A673 (cell line): ENCODE data around the gene DUXA.
"Not testable (repeated sequence)": the region's sequence is repeated elsewhere in the genome, so short reads cannot be mapped to it uniquely, and the experiment has no call there.

Source experiments
- EZH2 ChIP-seq: fragments of 200-600 bp; sonication (generic); IDR thresholded peaks from 2 replicates; pipeline ENCODE4 v1.6.1; 2017; ENCODE audit warnings: borderline replicate concordance, low read depth, mild to moderate bottlenecking, mixed read lengths, antibody characterized with exemption, low read length; ENCODE audit not compliant: poor library complexity, severe bottlenecking
- TF ChIP-seq, protein P1 (sequence below): fragments of 300-800, 200-600 bp; sonication (generic); conservative IDR thresholded peaks from 2 replicates; pipeline ENCODE4 v1.5.1; 2017; ENCODE audit warnings: low read depth, mild to moderate bottlenecking, antibody characterized with exemption, low read length, moderate library complexity, mixed read lengths

DNA sequence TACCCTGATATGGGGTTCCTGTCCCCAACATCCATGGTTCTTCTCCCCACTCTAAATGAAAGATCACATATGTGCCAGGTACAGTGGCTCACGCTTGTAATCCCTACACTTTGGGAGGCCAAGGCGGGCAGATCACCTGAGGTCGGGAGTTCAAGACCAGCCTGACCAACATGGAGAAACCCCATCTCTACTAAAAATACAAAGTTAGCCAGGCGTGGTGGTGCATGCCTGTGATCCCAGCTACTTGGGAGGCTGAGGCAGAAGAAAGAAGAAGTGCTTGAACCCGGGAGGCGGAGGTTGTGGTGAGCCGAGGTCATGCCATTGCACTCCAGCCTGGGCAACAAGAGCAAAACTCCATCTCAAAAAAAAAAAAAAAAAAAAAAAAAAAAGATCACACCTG, 53.8 kb downstream of the DUXA start:
- TF ChIP-seq, protein P1, sequence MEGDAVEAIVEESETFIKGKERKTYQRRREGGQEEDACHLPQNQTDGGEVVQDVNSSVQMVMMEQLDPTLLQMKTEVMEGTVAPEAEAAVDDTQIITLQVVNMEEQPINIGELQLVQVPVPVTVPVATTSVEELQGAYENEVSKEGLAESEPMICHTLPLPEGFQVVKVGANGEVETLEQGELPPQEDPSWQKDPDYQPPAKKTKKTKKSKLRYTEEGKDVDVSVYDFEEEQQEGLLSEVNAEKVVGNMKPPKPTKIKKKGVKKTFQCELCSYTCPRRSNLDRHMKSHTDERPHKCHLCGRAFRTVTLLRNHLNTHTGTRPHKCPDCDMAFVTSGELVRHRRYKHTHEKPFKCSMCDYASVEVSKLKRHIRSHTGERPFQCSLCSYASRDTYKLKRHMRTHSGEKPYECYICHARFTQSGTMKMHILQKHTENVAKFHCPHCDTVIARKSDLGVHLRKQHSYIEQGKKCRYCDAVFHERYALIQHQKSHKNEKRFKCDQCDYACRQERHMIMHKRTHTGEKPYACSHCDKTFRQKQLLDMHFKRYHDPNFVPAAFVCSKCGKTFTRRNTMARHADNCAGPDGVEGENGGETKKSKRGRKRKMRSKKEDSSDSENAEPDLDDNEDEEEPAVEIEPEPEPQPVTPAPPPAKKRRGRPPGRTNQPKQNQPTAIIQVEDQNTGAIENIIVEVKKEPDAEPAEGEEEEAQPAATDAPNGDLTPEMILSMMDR = not testable (repeated sequence)
- TF ChIP-seq EZH2 = not testable (repeated sequence)
